Skeletal muscle cell (primary cell): ENCODE results near the gene PRSS36.
"Not testable (repeated sequence)": the region's sequence is repeated elsewhere in the genome, so short reads cannot be mapped to it uniquely, and the experiment has no call there.

Experiments used
- DNase-seq: peaks from one replicate; pipeline ENCODE4 v3.0.0-alpha.2; 2010; ENCODE audit warnings: low read depth
- H3K4me3 ChIP-seq: 2 replicates; pipeline ENCODE4 v1.5.1; 2011; ENCODE audit warnings: low read depth, mild to moderate bottlenecking, control low read depth, low read length, moderate library complexity

PRSS36 gene

DNA sequence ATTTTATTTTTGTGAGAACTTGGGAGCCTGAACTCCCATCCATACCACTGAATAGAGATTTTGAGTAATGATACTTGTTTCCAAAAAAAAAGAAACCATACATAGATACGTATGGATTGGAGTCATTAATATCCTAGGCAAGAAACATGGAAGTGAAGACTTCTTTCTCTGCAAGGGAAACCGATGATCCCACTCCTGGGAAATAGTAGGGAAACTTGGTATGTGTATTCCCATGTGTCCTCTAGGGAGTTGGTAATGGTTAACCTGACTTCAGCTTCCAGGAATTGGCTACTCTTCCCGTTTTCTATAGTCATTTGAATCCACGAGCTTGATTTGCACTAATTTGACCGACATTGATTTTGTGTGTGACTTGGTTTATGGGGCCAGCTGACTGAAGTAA is 35.5 kb upstream of the PRSS36 start:
- no peak for DNase-seq
- no peak overlapping the region for H3K4me3 ChIP-seq

GRCh38 chr16:31184888-31185287 is 35.0 kb upstream of the PRSS36 start:
- no peak for DNase-seq
- H3K4me3 ChIP-seq: no peak overlapping the region

DNA sequence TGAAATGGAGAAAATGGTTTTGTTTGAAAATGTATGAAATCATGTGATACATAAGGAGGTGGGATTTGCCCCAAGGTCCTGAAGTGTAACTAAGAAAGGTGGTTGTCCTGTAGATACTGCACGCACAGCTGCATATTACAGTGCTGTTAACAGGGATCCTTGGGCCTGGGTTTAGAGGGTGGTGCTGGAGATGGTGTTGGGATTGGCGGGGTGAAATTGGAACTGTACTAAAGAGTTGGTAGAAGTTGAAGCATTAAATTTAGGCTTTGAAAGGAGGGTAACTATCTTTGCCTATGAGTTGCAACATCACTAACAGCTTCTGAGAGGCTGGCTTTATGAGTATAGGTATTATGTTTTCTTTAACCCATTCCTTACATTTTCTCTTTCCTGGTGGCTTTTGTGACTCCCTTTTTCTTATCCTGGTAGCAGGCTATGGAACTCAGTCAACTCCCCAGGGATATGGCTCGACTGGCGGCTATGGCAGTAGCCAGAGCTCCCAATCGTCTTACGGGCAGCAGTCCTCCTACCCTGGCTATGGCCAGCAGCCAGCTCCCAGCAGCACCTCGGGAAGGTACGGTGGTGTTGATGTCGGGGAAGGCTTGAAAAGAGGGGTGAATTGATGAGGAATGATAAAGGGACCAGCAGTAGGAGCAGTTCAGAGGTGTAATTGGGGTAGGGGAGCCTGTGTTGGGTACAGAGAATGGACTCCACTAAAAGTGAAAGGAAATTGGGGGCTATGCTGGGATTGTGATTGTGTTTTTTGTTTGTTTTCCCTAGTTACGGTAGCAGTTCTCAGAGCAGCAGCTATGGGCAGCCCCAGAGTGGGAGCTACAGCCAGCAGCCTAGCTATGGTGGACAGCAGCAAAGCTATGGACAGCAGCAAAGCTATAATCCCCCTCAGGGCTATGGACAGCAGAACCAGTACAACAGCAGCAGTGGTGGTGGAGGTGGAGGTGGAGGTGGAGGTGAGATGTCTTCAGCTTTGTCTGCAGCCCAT is 33.9 kb upstream of the PRSS36 start:
- no peak for DNase-seq
- H3K4me3 ChIP-seq: no peak overlapping the region

DNA sequence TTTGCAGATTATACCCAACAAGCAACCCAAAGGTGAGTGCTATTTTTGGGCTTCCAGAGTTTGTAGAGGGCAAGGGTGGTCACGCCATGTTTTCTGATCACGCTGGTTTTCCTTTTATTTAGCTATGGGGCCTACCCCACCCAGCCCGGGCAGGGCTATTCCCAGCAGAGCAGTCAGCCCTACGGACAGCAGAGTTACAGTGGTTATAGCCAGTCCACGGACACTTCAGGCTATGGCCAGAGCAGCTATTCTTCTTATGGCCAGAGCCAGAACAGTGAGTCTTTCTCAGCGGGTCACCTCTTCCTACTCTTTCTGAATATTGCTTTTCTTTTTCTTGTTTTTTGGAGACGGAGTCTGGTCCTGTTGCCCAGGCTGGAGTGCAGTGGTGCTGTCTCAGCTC is 32.5 kb upstream of the PRSS36 start:
- peak overlapping the region; percentile 88 for H3K4me3 ChIP-seq
- DNase-seq: no peak

- peak overlapping the region; percentile 88 for H3K4me3 ChIP-seq
- no peak for DNase-seq
Observed at GRCh38 chr16:31181102-31181830, 31.4 kb upstream of the PRSS36 start.

DNA sequence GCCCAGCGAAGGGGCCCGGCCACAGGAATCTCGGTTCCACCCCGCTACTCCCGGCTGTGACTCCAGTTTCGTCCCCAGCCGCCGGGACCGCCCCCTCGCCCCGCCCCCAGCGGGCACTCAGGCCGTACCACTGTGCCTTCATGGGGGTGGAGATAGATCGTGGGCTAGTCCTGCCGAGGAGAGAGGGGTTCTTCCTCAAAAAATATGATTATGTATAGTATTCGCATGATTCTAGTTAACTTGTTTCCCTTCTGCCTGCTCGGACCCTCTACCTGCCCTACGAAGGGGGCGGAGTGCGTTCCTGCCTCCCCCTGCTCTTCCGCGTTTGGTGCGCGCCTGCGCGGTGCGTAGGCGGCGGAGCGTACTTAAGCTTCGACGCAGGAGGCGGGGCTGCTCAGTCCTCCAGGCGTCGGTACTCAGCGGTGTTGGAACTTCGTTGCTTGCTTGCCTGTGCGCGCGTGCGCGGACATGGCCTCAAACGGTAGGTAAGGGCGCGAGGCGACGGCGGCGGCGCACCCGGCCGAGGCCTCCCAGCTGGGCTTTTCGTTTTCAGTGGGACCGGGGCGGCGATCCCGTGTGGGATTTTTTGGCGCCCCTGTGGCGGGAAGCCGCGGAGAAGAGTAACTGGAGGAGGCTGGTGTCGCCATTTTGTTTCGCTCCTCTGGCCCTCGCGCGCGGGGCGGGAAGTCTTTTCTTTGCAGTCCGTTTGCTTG is 30.0 kb upstream of the PRSS36 start, which contains the start of gene FUS:
Gene FUS (plus strand): TSS at position 393 of the 713 bp plus-strand sequence. CDS start 76 bp downstream, at position 469.
- DNase-seq: peak; percentile 51
- H3K4me3 ChIP-seq: peak within 1 kb of the TSS; percentile 88

- no peak for DNase-seq
- peak overlapping the region; percentile 88 for H3K4me3 ChIP-seq
Observed at GRCh38 chr16:31179219-31179746, 29.4 kb upstream of the PRSS36 start.

DNA sequence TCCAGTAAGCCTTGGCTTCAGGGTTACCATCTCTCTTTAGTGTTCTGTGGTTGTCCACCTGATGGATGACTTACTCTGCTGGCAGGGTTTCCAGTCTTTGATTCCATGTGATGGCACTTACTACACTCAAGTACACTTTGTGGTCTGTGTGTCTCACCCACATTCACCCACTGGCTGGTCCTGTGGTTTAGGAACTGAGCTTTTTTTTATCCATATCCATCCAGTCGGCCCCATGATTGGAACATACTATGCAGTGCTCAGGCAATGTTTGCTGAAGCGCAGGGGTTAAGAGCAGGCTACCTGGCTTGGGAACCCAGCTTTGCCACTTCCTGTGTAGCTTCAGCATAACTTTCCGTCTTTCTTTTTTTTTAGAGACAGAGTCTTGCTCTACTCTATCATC is 27.3 kb upstream of the PRSS36 start:
- no peak overlapping the region for H3K4me3 ChIP-seq
- DNase-seq: no peak

GRCh38 chr16:31170048-31170447 is 20.2 kb upstream of the PRSS36 start:
- not testable (repeated sequence) for H3K4me3 ChIP-seq, DNase-seq

DNA sequence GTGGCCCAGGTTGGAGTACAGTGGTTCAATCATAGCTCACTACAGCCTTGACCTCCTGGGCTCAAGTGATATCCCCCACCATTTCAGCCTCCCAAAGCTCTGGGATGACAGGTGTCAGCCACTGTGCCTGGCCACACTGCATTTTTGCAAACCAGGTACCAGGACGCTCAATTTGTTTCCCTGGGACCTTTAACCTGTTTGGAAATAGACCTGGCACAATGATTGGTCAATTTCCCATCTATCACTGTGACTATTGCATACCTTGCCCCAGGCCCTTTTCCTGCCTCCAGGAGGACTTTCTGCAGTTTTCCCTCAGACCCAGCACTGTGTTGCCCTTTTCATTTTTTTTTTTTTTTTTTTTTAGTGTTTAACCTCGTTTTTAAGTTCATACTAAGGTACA is 19.0 kb upstream of the PRSS36 start:
- H3K4me3 ChIP-seq: no peak overlapping the region
- DNase-seq: no peak

- no peak overlapping the region for H3K4me3 ChIP-seq
- no peak for DNase-seq
Observed at GRCh38 chr16:31167315-31167714, 17.4 kb upstream of the PRSS36 start.

GRCh38 chr16:31157136-31157535 is 7.3 kb upstream of the PRSS36 start:
- no peak overlapping the region for H3K4me3 ChIP-seq
- no peak for DNase-seq

- not testable (repeated sequence) for H3K4me3 ChIP-seq, DNase-seq
Observed at GRCh38 chr16:31150976-31151375, 1.1 kb upstream of the PRSS36 start.

- DNase-seq: no peak
- no peak overlapping the region for H3K4me3 ChIP-seq
Observed at GRCh38 chr16:31149332-31149731, 534 bp downstream of the PRSS36 start.

DNA sequence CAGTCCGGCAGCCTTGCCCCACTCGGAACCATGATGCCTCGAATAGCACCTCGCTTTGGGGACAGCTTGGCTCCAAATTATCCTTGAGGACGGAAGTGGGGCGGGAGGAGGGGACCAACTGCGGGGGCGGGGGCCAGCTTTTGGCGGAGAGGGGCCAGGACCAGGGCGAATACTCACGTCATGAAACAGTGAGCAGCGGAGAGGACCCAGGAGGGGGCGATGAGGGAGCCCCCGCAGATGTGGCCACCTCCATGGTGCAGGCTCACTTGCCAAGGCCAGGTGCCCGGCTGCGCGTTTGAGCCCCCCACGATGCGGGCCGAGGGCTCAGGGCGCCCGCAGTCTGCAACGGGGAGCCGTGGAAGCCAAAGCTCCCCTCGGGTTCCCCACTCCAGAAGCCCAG is 970 bp downstream of the PRSS36 start:
- no peak for DNase-seq
- no peak overlapping the region for H3K4me3 ChIP-seq

DNA sequence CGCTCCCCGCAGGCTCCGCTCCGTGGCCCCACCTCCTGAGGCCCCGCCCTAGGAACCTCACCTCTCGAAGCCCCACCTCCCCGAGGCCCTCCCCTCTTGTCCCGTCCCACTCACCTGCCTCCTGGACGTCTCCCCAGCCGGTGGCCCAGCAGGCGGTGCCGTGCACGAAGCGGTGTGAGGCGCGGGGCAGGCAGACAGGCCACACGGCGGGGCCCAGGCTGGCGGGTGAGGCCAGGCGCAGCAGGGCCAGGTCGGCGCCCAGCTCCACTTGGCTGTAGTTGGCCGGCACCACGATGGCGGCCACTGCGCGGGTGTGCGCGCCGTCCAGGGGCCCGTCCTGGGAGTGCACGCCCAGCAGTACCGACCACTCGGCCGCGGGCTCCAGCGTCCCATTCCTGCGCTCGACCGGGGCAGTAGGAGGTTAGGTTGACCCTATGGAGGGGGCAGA is 1.6 kb downstream of the PRSS36 start:
- no peak overlapping the region for H3K4me3 ChIP-seq

GRCh38 chr16:31147574-31147973 is 2.3 kb downstream of the PRSS36 start:
- no peak for DNase-seq
- no peak overlapping the region for H3K4me3 ChIP-seq

More for the DNA sequence above, 1.6 kb downstream of the PRSS36 start:
- no peak for DNase-seq

- no peak for DNase-seq
- no peak overlapping the region for H3K4me3 ChIP-seq
Observed at GRCh38 chr16:31145398-31145990, 4.4 kb downstream of the PRSS36 start.

DNA sequence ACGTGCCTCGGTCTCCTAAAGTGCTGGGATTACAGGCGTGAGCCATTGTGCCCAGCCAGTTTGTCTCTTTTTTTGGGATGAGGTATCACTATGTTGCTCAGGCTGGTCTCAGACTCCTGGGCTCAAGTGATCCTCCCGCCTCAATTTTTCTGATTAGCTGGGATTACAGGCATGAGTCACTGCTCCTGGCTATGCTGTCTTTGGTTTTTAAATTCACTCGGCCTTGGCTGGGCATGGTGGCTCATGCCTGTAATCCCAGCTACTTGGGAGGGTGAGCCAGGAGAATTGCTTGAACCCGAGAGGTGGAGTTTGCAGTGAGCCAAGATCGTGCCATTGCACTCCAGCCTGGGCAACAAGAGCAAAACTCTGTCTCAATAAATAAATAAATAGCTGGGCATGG is 5.4 kb downstream of the PRSS36 start:
- H3K4me3 ChIP-seq, DNase-seq: not testable (repeated sequence)
